ENCODE results near the gene AOPEP.

The AOPEP gene

DNA sequence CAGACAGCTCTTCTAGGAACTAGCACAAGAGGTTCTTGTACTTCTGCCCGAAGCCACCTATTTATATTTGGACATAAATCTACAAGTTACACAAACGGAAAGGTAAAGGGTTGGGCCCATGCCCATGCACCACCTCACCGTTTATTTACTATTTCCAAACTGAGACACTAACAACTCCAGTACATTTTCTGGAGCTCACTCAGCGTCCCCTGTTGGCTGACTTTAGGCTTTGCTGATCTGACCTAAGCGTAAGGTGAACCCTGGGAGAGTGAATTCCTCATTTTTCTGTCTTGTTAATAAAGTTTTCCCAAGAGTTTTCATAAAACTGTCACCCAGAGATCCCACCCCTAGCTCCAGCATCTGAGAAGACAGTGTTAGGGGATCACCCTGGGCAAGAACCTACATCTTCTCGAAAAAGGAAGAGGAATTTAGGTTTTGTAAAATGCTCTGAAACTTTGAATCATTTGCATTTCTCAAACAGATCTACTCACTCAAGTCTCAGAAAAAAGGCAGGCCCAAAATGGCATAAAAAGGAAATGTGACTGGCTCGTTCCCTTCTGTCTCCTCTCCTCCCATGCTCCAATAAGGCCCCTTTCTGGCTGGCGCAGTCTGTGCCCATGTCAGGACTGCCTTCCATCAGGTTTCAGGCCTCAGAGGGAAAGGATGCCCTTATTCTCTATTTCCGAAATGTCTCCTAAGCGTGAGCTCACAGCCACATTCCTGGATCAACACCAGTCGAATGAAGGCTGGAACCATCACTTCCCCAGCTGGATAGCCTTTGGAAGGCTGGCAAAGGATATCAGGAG, 389.7 kb downstream of the AOPEP start:
- no peak for DNase-seq (ENCODE audit: low spot score)

DNA sequence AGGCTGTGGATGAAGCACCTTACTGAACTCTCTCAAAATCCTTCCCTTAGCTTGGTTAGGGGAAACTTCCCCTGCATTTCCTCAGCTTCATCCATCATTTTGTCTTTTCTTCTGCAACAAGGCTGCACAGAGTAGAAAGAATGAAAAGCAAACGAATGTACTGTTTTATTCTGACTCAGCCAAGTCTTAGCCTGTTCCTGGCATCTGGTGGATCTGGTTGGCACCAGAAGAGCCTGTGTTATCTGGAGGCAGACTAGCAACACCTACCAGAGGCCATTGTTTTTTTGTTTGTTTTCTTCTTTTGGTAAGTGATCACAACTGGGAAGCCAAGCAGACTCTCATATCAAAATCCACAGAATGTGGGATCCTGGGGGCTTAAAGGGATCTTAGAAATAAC, 390.3 kb downstream of the AOPEP start:
- DNase-seq (ENCODE audit: low spot score) = no peak

GRCh38 chr9:95118596-95118995, 392.1 kb downstream of the AOPEP start:
- no peak for DNase-seq (ENCODE audit: low spot score)

GRCh38 chr9:95120781-95121370, 394.4 kb downstream of the AOPEP start:
- DNase-seq (ENCODE audit: low spot score) = no peak

DNA sequence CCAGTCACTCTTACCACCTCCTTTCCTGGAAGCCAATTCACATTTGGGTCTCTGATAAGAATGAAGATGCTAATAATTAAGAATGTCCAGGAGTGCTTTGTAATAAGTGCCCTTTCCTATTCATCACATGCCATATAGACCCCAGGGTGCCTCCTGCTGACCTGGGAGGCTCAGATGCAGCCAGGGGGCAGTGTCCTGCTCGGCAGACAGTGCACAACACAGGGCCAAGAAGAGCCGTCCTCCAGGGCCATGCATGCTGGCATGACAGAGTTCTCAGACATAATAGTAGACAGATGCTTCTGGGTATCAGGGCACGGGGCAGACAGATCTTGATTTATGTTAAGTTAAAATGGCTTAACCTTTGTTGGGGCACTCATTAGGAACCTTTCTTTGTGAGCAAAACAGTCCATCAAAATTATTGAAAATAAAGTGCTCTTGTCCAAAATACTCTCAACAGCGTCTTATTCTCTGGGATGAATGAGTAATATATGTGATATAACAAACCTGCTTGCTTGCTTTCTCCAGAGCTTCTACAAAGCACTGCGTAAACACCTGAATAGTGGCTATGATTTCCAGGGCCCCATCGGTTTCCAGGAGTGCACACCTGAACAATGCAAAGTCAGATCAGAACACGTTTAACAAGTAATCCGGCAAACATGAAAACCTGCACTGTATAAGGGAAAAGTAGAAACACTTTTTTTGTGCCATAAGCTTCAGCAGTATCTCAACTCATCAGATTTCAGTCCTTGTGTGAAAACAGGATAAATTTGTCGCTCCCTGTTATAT, 398.3 kb downstream of the AOPEP start:
- no peak for DNase-seq (ENCODE audit: low spot score)

DNA sequence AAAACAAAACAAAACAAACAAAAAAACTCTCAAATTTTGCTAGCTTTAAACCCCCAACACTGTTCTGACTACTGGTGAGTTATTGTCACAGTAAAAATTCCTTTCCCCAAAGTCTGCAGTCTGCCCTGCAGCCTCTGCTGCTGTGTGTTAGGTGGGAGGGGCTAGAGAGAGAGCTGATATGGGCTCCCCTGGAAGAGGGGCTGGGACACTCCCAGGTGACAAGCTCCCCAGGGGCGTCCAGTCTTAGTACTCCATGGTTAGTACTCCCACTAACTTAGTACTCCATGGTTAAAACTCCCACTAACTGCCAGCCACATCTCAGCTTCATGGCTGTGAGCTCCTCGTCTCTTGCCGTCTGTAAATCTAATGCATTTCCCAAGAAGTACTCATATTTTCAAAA, 399.2 kb downstream of the AOPEP start:
- DNase-seq (ENCODE audit: low spot score) = no peak

DNA sequence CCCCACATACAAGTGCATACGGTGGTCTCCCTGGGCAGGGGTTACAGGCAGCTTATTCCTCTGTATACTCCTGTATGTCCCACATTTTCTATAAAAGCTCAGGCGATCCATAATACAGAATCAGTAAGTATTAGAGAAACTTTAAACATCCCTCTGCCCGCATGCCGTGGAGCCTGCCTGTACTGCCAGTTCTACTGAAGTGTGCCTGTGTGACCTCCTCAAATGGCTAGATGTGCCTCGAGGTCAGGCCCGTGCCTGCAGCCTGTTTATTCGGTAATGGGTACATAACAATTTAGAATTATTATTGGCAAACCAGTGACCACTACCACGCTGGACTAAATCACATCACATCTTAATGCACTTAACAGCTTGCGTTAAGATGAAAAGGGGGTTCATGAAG, 400.2 kb downstream of the AOPEP start:
- no peak for DNase-seq (ENCODE audit: low spot score)

- DNase-seq (ENCODE audit: low spot score) = peak; percentile 88
Measured at GRCh38 chr9:95127249-95128176, 401.0 kb downstream of the AOPEP start.

DNA sequence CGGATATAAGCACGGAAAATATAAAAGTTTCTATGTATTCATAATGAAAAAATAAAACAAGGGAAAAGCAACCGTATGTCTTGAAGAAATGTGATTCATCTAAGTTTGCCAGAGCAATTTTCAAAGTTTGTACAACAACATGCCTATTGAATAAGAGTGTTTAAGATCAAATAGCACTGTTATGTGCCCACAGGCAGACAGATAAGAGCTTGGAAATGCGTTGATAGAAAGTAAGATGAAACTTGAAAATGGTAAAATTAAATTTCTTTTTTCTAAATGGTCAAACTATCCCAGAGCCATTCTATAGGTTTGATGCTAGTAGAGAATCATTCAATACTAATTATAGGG, 401.7 kb downstream of the AOPEP start:
- DNase-seq (ENCODE audit: low spot score) = no peak

- no peak for DNase-seq (ENCODE audit: low spot score)
Measured at GRCh38 chr9:95129476-95130291, 403.2 kb downstream of the AOPEP start.

DNA sequence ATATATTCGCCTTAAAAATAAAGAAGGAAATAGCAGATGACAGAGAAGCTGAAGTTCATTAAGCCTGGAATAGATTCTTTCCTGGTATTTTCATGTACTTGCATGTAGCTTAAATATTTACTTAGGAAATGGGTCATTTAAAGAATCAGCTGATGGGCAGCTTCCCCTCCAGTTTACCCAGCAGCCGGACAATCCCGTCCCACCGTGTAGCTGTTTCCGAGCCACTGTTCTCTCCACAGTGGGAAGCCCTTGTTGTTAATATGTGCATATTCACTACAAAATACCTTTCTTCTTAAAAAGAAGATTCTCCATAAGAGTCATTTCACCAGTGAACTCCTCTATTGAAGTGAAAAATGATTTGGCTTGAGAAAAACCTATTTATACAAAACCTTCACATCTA, 404.0 kb downstream of the AOPEP start:
- no peak for DNase-seq (ENCODE audit: low spot score)

GRCh38 chr9:95131023-95131943, 404.8 kb downstream of the AOPEP start:
- peak; percentile 87 for DNase-seq (ENCODE audit: low spot score)

GRCh38 chr9:95132366-95133324, 406.1 kb downstream of the AOPEP start:
- DNase-seq (ENCODE audit: low spot score) = no peak

- DNase-seq (ENCODE audit: low spot score) = no peak
Measured at GRCh38 chr9:95133325-95133705, 406.8 kb downstream of the AOPEP start.

DNA sequence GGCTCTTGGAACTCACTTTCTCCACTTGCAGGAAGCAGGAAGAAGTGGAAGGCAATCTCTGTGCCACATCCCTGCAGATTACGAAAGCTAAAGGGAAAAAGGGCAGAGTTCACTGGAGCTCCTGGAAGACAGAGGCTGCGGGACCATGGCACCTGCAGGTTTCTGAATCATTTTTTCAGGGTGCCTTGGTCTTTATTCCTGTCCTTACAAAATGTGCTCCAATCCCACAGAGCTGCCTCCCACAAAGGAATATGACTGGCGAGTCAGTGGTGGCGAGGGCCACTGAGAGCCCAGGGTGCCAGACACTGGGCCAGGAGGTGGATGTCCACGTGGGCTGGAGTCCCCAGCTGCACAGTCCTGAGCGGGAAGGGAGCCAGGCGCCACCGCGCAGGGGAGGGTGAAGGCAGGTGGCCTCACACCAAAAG, 408.0 kb downstream of the AOPEP start:
- no peak for DNase-seq (ENCODE audit: low spot score)

DNA sequence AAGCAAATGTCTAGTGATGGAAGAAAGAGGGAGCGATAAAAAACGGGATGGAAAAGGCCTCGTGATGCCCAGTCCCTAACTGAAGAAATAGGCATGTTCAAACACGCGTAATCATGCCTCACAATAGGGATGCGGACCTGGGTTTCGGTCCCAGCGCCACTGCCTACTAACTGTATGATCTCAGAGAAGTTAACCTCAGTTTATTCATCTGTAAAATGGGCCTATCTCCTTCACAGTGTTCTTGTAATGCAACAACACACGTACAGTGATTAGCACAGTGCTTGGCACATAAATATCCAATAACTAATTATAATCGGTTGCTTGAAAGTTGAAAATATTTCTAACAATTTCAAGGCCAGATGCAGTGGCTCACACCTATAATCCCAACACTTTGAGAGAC, 409.3 kb downstream of the AOPEP start:
- no peak for DNase-seq (ENCODE audit: low spot score)

All from pons (tissue), 1 donor.